Choroid plexus epithelial cell (primary cell): ENCODE measurements around the gene STXBP5.

Experiments
- DNase-seq: peaks from one replicate; pipeline ENCODE4 v3.0.0-alpha.2; 2010; ENCODE audit warnings: low read depth
- H3K4me3 ChIP-seq: 2 replicates; pipeline ENCODE4 v1.5.1; 2011; ENCODE audit warnings: low read depth, mild to moderate bottlenecking, control low read depth, low read length, moderate library complexity
- CTCF ChIP-seq: conservative IDR thresholded peaks from 2 replicates; pipeline ENCODE4 v1.5.1; 2011; ENCODE audit warnings: low read depth, mild to moderate bottlenecking, control low read depth, inconsistent platforms, low read length, moderate library complexity

The STXBP5 gene

GRCh38 chr6:147255948-147256674 lies 51.9 kb downstream of the STXBP5 start:
- TF ChIP-seq CTCF = no peak
- no peak for DNase-seq
- H3K4me3 ChIP-seq = no peak overlapping the region

GRCh38 chr6:147257760-147258159 lies 53.5 kb downstream of the STXBP5 start:
- no peak for TF ChIP-seq CTCF
- H3K4me3 ChIP-seq = no peak overlapping the region
- DNase-seq = peak; percentile 33

- TF ChIP-seq CTCF = no peak
- peak; percentile 40 for DNase-seq
- H3K4me3 ChIP-seq = no peak overlapping the region
Measured at GRCh38 chr6:147260091-147260490, 55.9 kb downstream of the STXBP5 start.

- TF ChIP-seq CTCF = no peak
- no peak for DNase-seq
Measured at GRCh38 chr6:147262946-147263345, 58.7 kb downstream of the STXBP5 start.

GRCh38 chr6:147266821-147267220 lies 62.6 kb downstream of the STXBP5 start:
- DNase-seq = no peak
- no peak for TF ChIP-seq CTCF
- H3K4me3 ChIP-seq = no peak overlapping the region

More at GRCh38 chr6:147262946-147263345, 58.7 kb downstream of the STXBP5 start:
- H3K4me3 ChIP-seq = no peak overlapping the region

GRCh38 chr6:147267658-147268057 lies 63.4 kb downstream of the STXBP5 start:
- no peak for TF ChIP-seq CTCF
- DNase-seq = no peak
- no peak overlapping the region for H3K4me3 ChIP-seq

GRCh38 chr6:147268254-147268653 lies 64.0 kb downstream of the STXBP5 start:
- TF ChIP-seq CTCF = no peak
- peak; percentile 60 for DNase-seq
- H3K4me3 ChIP-seq = no peak overlapping the region
